PFSK-1 (cell line): ENCODE data around the gene ADGRE3.

ENCODE experiments used
- FOXP2 ChIP-seq: optimal IDR thresholded peaks from 2 replicates; pipeline ENCODE3; 2011; ENCODE audit warnings: borderline replicate concordance, control low read depth, inconsistent platforms; ENCODE audit not compliant: insufficient read depth; ENCODE audit errors: extremely low read length, extremely low read depth
- POLR2AphosphoS5 ChIP-seq: IDR thresholded peaks from 2 replicates; pipeline ENCODE4 v1.6.1; 2012; ENCODE audit warnings: low read depth, mild to moderate bottlenecking, control low read depth, low read length, moderate library complexity
- SIN3A ChIP-seq: IDR thresholded peaks from 2 replicates; pipeline ENCODE4 v1.6.1; 2012; ENCODE audit warnings: mild to moderate bottlenecking, low read length, moderate library complexity, borderline replicate concordance; ENCODE audit not compliant: insufficient read depth
- TF ChIP-seq, protein P1 (sequence below), 2 experiments: IDR thresholded peaks; 2 replicates each; pipeline versions ENCODE4 v1.6.1 to v1.8.0; 2011 to 2012; ENCODE audit warnings: low read depth in 2 of 2, low read length in 2 of 2, control low read depth in 1 of 2, inconsistent platforms in 1 of 2, mild to moderate bottlenecking in 1 of 2, moderate library complexity in 1 of 2; ENCODE audit not compliant: insufficient read depth in 1 of 2

DNA sequence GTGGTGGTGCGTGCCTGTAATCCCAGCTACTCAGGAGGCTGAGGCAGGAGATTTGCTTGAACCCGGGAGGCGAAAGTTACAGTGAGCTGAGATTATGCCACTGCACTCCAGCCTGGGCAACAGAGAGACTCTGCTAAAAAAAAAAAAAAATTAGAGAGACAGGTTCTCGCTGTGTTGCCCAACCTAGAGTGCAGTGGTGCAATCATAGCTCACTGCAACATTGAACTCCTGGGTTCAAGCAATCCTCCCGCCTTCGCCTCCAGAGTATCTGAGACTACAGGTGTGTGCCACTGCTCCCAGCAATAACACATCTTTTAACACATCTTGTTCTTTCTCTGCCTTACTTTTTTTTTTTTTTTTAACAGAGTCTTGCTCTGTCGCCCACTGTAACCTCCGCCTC lies 59.0 kb downstream of the ADGRE3 start:
- TF ChIP-seq FOXP2, result no peak
- TF ChIP-seq, protein P1, sequence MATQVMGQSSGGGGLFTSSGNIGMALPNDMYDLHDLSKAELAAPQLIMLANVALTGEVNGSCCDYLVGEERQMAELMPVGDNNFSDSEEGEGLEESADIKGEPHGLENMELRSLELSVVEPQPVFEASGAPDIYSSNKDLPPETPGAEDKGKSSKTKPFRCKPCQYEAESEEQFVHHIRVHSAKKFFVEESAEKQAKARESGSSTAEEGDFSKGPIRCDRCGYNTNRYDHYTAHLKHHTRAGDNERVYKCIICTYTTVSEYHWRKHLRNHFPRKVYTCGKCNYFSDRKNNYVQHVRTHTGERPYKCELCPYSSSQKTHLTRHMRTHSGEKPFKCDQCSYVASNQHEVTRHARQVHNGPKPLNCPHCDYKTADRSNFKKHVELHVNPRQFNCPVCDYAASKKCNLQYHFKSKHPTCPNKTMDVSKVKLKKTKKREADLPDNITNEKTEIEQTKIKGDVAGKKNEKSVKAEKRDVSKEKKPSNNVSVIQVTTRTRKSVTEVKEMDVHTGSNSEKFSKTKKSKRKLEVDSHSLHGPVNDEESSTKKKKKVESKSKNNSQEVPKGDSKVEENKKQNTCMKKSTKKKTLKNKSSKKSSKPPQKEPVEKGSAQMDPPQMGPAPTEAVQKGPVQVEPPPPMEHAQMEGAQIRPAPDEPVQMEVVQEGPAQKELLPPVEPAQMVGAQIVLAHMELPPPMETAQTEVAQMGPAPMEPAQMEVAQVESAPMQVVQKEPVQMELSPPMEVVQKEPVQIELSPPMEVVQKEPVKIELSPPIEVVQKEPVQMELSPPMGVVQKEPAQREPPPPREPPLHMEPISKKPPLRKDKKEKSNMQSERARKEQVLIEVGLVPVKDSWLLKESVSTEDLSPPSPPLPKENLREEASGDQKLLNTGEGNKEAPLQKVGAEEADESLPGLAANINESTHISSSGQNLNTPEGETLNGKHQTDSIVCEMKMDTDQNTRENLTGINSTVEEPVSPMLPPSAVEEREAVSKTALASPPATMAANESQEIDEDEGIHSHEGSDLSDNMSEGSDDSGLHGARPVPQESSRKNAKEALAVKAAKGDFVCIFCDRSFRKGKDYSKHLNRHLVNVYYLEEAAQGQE (IDR thresholded peaks at IDR 0.05; ENCODE audit: insufficient read depth in 1 of 2, low read depth in 2 of 2, low read length in 2 of 2), result no peak
- no peak for TF ChIP-seq SIN3A
- no peak for TF ChIP-seq POLR2AphosphoS5
